Endometrial microvascular endothelial cells (primary cell): ENCODE data around the gene COG4. TPM values are rescaled to one million over a fixed set of nuclear protein-coding genes. Genes with fewer than 3 reads are reported as not detected.
"Not testable (repeated sequence)": the region's sequence is repeated elsewhere in the genome, so short reads cannot be mapped to it uniquely, and the experiment has no call there.

Source experiments
- in situ Hi-C: cut with HindIII; loops from 2 replicates; pipeline ENCODE4 v1.10.0; 2017; ENCODE audit warnings: low sequenced_read_pairs, low pct_unique_long_range_greater_than_20kb; ENCODE audit errors: inconsistent ontology term
- total RNA-seq: library from RNA; depleted of rRNA; stranded (reverse); fragments of >200 nt; gene quantifications from one replicate; pipeline ENCODE4 v1.2.3, GENCODE V29; 2015; ENCODE audit errors: inconsistent ontology term

The COG4 gene
- total RNA-seq, 1 donor from 2014 or later, result 87.5 TPM

DNA sequence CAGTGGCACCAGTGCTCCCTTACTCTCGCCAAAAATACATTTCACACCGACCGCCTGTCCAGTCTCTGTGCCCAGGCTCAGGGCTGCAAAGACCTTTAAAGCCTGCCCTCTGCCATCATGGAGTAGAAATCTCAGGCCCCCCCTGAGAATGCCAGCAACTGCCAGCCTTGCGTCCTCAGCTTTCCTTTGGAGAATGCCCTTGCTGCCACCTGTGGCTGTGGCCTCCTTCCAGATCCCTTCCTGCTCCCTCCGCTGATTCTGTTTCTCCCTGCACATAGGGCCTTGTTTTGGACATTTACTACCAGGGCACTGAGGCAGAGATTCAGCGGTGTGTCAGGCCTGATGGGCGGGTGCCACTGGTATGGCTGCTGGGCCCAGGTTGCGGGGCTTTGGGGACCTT lies 55.7 kb downstream of the COG4 start:
- in situ Hi-C loops, result no loop called here

DNA sequence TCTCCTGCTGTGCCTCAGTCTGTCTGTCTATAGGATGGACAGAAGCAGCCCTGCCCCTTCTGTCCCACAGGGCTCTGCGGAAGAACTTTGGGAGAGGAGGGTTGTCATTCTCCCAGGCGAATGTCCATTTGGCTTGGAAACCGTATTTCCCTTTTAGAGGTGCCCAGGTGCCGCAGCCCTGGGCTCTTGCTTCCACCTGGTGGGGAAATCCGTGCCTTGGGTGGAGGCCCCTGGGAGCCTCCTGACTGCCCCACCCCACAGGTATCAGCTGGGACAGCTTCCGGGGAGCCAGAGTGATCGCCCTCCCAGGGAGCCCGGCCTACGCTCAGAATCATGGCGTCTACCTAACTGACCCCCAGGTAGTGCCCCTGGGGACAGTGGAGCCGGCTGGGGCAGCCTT lies 56.2 kb downstream of the COG4 start:
- in situ Hi-C loops, result no loop called here

DNA sequence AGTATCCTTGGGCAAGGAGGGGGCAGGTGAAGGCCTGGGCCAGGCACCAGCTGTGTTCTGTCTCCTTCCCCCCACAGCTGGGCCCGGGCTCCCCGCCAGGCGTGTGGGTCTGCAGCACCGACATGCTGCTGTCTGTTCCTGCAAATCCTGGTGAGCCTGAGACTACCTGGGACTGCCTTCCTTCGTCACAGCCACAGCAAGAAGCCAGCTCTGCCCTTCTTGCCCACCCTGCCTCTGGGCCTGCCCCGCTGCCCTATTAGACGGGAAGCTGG lies 56.6 kb downstream of the COG4 start:
- in situ Hi-C loops, result no loop called here

DNA sequence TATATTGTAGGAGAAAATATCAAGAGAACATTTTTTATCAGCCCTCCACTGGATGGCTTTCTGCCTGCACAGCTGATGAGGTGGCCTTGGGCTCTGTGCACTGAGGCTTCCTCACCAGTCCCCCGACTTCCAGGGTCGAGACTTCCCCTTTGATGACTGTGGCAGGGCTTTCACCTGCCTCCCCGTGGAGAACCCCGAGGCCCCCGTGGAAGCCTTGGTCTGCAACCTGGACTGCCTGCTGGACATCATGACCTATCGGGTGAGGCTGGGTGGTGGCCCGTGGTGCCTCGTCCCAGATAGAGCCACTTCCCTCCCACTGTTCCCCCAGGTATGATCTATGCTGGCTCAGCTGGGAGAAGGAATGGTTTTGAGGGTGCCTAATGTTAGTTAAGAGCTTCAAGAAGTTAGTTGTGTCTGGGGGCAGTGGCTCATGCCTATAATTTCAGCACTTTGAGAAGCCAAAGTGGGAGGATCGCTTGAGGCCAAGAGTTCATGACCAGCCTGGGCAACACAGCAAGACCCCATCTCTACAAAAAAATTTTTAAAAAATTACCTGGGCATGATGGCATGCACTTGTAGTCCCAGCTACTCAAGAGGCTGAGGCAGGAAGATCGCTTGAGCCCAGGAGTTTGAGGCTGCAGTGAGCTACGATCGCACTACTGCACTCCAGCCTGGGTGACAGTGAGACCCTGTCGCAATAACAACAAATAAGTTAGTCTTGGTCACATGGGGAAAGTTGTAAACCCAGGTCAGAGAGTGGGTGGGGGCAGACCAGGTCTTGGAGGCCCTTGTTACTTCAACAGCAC lies 57.2 kb downstream of the COG4 start:
- in situ Hi-C loops, result no loop called here

DNA sequence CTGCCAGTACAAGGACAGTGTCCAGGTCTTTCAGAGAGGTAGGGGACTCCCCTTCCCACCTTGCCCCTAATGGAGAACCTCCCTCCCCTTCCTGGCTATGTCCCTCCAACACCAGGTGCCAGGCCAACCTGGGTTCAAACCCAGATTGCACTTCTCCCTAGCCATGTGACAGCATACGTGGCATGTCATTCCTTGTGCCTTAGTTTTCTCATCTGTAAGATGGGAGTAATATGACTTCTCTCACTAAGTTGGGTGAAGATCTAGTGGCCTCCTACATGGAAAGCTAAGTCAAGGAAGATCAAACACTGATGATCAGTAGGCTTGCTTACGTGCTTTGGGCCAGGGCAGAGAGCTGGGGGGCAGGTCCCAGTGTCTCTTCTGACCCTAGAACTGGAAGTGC lies 60.1 kb downstream of the COG4 start:
- in situ Hi-C loops, result no loop called here

DNA sequence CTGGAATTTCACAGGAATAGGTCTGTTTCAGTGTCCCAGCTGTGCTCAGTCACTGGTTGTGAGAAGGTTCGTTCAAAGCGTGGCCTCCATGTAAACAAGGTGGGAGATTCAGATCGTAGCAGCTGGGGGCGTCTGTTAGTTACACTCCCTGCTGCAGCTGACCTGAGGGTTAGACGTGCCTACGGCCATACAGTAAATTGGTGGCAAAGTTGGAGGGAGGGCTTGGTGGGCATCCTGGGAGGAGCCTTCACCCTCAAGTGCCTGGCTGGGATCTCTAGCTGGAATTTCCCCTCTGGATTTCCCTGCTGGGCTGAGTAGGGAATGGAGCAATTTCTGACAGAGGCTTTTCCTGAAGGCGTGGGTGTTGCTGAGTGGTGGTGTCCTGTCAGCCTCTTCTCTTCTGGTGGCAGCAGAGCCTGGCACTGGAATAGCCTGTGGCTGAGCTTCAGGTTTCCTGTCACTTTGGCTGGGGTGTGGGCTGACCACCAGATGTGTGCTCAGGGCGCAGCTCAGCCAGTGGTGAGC lies 62.6 kb downstream of the COG4 start:
- in situ Hi-C loops, result no loop called here

DNA sequence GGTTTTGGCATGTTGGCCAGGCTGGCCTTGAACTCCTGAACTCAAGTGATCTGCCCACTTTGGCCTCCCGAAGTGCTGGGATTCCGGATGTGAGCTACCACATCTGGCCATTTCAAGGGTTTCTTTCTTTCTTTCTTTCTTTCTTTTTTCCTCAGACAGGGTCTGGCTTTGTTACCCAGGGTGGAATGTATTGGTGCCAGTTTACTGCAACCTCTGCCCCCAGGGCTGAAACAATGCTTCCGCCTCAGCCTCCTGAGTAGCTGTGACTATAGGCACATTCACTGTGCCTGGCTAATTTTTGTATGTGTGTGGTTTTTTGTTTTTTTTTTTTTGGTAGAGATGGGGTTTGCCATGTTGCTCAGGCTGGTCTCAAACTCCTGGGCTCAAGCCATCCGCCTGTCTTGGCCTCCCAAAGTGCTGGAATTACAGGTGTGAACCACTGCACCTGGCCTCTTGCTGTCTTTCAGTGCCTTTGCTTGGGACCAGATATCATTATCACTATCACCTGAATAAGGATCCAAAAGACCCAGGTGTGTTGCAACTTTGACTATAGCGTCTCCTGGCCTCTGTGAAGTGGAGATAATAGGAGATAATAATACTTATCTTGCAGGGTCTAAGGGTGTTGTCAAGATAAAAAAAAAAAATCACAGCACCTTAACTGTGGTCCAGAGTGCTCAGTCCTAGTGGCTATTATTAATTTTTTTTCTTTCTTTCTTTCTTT lies 65.7 kb downstream of the COG4 start:
- in situ Hi-C loops, result no loop called here

DNA sequence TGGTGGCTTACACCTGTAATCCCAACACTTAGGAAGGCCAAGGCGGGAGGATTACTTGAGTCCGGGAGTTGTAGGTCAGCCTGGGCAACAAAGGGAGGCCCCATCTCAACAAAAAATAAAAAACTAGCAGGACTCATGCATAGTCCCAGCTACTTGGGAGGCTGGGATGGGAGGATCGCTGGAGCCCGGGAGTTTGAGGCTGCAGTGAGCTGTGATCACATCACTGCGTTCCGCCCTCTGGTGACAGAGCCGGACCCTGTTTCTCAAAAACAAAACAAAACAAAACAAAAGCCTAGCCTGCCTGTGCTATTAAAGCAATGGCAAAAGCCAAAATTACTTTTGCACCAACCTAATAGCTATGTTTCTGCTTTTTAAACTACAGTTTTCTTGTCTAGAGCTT lies 67.4 kb downstream of the COG4 start:
- in situ Hi-C loops, result no loop called here

DNA sequence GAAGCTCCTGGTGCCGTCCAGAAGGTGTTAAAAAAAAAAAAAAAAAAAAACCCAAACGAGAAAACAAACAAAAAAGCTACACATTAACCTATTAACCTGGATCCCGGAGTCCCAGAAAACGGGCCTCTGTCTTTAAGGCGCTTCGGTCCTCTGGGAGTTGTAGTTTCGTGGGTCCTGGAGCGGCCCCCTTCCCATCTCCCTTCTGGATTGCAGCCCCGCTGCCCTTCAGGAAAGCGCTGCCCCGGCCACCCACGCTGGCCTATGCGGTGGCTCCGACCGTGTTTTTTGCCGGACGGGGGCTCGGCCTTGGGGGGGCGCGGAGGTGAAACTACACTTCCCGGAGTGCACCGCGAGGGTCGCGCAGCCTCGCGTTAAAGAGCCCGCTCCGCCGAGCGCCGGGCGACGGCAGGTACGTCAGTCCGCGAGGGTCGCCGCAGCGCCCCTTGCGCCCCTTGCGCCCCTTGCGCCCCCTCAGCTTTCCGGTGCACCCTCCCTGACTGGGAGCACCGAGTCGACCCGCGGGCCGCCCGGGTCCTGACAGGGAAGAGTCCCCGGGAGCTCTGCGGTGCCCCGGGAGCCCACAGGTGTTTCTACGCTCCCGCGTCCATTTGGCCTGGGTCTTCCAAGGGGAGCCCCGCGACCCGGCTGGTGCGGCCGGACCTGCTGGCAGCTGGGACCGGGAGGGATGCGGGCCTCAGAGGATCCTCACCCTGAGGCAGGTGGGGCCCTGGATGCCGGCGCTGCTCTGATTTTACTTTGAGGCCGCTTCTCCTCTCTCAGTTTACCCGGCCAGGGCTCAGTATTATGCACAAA lies 68.9 kb downstream of the COG4 start, which contains the start of gene FCSK:
TSS of gene FCSK (plus strand) at position 374 of the 813 bp plus-strand sequence. CDS start 8,596 bp downstream, outside the sequence.
- in situ Hi-C loops, result no loop called here

DNA sequence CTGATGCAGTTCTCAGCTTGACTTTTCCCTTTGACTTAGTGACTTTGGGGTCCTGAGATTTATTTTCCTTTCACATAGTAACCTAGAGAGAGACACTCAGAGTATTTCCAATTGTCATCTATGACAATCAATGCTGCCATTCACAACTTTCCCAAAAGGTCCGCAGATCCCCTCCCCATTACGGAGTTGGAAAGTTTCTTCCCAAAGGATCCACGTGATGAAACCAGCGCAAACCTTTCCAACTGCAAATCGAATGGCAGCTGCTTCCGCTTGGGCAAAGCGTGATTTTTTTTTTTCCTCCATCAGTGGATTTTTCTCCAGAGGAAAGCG lies 69.5 kb downstream of the COG4 start:
- in situ Hi-C loops, result no loop called here

DNA sequence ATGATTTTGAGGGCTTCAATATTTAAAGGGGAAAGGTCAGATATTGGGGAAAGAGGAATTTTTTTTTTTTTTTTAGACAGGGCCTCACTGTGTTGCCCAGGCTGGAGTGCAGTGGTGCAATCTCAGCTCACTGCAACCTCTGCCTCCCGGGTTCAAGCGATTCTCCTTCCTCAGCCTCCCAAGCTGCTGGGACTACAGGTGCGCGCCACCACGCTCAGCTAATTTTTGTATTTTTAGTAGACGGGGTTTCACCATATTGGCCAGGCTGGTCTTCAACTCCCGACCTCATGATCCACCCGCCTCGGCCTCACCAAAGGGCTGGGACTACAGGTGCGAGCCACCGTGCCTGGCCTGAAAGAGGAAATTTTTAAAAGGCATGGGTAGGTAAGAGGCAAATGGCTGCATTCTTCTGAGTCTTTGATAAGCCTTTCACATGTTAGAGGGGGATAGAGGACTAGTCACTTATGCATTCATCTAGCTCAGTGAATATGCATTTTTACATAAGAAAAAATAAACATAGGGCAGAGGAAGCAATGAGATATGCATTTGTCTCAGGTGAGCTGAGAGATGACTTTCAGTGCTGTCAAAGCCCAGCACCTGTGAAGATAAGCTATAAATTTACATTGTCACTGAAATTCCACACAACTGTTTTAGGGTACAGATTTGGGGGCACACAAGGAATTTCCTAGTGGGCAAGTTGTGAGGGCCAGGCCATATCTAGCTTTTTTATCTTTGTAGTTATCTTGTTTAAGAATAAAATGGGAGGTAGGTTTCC lies 70.0 kb downstream of the COG4 start:
- in situ Hi-C loops, result no loop called here

DNA sequence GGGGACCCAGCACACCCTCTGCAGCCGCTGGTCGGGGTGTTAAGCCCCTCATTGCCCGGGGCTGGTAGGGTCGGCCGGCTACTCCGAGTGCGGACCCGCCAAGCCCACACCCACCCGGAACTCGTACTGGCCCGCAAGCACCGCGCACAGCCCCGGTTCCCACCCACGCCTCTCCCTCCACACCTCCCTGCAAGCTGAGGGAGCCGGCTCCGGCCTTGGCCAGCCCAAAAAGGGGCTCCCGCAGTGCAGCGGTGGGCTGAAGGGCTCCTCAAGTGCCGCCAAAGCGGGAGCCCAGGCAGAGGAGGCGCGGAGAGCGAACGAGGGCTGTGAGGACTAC lies 72.4 kb downstream of the COG4 start:
- in situ Hi-C loops, result not testable (repeated sequence)

DNA sequence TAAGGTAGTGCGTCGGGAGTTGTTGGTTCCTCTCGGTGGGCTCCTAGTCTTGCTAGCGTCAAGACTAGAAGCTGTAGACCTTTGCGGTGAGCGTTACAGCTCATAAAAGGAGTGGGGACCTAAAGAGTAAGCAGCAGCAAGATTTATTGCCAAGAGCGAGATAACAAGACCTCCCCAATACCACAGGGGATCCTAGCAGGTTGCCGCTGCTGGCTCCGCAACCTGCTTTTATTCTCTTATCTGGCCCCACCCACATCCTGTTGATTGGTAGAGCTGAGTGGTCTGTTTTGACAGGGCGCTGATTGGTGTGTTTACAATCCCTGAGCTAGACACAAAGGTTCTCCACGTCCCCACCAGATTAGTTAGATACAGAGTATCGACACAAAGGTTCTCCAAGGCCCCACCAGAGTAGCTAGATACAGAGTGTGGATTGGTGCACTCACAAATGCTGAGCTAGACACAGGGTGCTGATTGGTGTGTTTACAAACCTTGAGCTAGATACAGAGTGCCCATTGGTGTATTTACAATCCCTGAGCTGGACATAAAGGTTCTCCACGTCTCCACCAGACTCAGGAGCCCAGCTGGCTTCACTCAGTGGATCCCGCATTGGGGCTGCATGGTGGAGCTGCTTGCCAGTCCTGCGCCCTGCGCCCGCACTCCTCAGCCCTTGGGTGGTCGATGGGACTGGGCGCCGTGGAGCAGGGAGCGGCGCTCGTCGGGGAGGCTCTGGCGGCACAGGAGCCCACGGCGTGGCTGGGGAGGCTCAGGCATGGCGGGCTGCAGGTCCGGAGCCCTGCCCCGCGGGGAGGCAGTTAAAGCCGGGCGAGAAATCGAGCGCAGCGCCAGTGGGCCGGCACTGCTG lies 73.0 kb downstream of the COG4 start:
- in situ Hi-C loops, result not testable (repeated sequence)

DNA sequence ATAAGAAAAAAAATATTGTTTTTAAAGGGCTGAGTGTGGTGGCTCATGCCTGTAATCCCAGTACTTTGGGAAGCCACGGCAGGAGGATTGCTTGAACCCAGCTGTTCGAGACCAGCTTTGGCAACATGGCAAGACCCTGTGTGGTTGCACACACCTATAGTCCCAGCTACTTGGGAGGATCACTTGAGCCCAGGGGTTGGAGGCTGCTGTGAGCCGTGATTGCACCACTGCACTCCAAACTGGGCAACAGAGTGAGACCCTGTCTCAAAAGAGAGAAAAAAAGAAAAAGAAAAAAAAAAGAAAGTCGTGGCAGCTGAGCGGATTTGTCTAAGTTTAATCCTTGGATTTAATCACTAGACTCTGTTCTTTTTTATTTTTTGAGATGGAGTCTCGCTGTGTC lies 75.3 kb downstream of the COG4 start:
- in situ Hi-C loops, result no loop called here

DNA sequence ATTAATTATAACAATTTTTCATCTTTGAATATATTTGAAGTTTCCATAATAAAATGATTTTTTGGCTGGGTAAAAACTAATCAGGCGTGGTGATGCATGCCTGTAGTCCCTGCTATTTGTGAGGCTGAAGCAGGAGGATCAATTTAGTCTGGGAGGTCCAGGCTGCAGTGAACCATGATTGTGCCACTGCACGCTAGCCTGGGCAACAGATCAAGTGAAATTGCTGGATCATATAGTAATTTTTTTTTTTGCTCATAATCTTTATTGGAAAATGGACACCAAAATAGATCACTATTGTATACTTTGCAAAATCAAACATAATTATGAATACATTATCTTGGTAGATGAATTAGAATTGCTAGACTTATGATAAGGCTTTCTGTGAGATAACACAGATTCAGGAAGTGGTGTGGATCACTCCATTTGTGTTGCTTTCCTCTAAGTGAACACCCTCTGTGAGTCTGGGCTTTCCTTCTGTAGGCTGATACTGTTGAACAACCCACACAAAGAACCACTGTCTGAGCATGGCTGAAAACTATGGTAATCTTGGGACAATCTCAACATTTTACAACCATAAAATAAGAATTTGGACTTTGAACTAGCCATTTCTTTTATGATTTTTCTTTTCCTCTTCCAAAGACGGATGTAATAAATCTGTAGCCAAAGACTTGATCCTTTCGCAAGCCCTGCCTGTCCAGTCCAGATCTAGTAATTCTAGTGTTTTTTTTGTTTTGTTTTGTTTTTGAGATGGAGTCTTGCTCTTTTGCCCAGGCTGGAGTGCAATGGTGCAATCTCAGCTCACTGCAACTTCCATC lies 78.9 kb downstream of the COG4 start:
- in situ Hi-C loops, result no loop called here

DNA sequence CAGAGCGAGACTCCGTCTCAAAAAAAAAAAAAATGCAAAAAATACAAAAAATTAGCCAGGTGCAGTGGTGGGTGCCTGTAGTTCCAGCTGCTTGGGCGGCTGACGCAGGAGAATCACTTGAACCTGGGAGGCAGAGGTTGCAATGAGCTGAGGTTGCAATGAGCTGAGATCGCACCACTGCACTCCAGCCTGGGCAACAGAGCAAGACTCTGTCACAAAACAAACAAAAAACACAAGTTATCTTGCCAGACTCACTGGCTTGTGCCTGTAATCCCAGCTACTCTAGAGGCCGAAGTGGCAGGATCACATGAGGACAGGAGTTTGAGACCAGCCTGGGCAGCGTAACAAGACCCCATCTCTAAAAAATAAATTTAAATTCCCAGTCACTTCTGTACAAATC lies 81.0 kb downstream of the COG4 start:
- in situ Hi-C loops, result no loop called here

DNA sequence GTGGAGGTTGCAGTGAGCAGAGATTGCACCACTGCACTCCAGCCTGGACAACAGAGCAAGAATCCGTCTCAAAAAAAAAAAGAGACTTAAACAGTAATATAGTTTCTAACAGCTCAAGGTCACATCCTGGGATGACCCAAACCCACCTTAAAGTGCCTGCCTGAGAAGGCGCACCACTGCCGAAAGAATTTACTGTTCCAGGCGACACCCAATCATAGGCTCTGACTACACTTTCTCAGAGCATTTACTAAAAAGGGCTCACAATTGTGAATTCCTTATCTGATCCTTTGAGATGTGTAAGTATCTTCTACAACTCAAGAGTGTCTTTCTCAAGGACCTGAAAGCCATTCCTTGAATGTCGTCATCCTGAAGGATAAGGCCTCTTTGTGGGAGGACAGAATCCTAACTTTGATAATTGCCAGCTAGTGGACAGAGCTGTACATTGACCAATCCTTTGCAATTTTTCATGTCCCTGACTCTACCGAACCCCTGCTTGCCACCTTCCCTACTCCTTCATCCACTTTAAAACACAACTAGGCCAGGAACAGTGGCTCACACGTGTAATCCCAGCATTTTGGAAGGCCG lies 81.9 kb downstream of the COG4 start:
- in situ Hi-C loops, result no loop called here
